Tibial nerve (tissue), 4 donors: ENCODE results near the gene SUCLG2. TPM values are rescaled to one million over a fixed set of nuclear protein-coding genes. Genes with fewer than 3 reads are reported as not detected.

ENCODE experiments used
- DNase-seq, 2 donors: peaks; one replicate each; pipeline ENCODE4 v3.0.0-alpha.2; 2019; ENCODE audit warnings: low spot score in 2 of 2
- H3K27ac ChIP-seq, 4 donors: fragments of 200-600 bp; sonication (generic) in 3 of 4; one replicate each; pipeline ENCODE4 v1.5.1; 2017 to 2019; ENCODE audit warnings: mild to moderate bottlenecking in 1 of 4
- H3K27me3 ChIP-seq, 2 donors: fragments of 200-600 bp; sonication (generic) in 1 of 2; one replicate each; pipeline versions ENCODE4 v1.5.1 to v1.6.0; 2017 to 2019
- H3K36me3 ChIP-seq, 3 donors: fragments of 200-600 bp; sonication (generic); one replicate each; pipeline ENCODE4 v1.5.1; 2018 to 2019
- H3K4me1 ChIP-seq, 4 donors: fragments of 200-600 bp; sonication (generic) in 3 of 4; one replicate each; pipeline ENCODE4 v1.5.1; 2017 to 2019
- H3K4me3 ChIP-seq, 4 donors: fragments of 200-600 bp; sonication (generic) in 3 of 4; one replicate each; pipeline ENCODE4 v1.5.1; 2017 to 2019; ENCODE audit warnings: mild to moderate bottlenecking in 1 of 4, moderate library complexity in 1 of 4
- H3K9me3 ChIP-seq, 4 donors: fragments of 200-600 bp; sonication (generic) in 3 of 4; one replicate each; pipeline ENCODE4 v1.5.1; 2017 to 2019
- CTCF ChIP-seq, 5 experiments: fragments of 200-600 bp in 3 of 5; fragments of 450-650 bp in 2 of 5; sonication (generic) in 3 of 5; IDR thresholded peaks; one replicate each; pipeline ENCODE4 v1.5.1; 2016 to 2019; ENCODE audit warnings: antibody characterized with exemption in 5 of 5, mild to moderate bottlenecking in 3 of 5, moderate library complexity in 2 of 5
- EP300 ChIP-seq, 2 donors: sonication (generic); formaldehyde crosslinking; IDR thresholded peaks; one replicate each; pipeline ENCODE4 v1.6.1; 2017; ENCODE audit warnings: antibody characterized with exemption in 2 of 2, mild to moderate bottlenecking in 1 of 2
- POLR2A ChIP-seq, 2 donors: fragments of 450-650 bp; IDR thresholded peaks; one replicate each; pipeline ENCODE4 v1.6.1; 2017; ENCODE audit warnings: antibody characterized with exemption in 2 of 2, mild to moderate bottlenecking in 2 of 2, moderate library complexity in 2 of 2
- WGBS, 2 donors: methylation state at CpG; one replicate each; pipeline ENCODE4 v1.1.5; 2018; 5-methylcytosine and 5-hydroxymethylcytosine counted together
- total RNA-seq, 4 donors: library from RNA; depleted of rRNA; stranded (reverse); fragments of >200 nt; gene quantifications; one replicate each; pipeline ENCODE4 v1.1.0, GENCODE V29; 2016

The SUCLG2 gene
- total RNA-seq, 4 donors from 2014 or later: 28.0 to 52.8 (median 42.7) TPM

GRCh38 chr3:67516496-67516895 lies 137.9 kb downstream of the SUCLG2 start:
- H3K27me3 ChIP-seq: no peaks in the 10 kb centered on the region
- peaks cover 0 to 65% (median 3%) of the 10 kb centered on the region in 3 donors for H3K36me3 ChIP-seq
- WGBS, 2 donors: 85 to 96% methylated on average over 2 of the region's 2 CpGs
- H3K9me3 ChIP-seq: no peaks in the 10 kb centered on the region
- no peak for DNase-seq
- no peaks in the 10 kb centered on the region for H3K4me1 ChIP-seq
- H3K4me3 ChIP-seq: no peak overlapping the region
- no peak overlapping the region for H3K27ac ChIP-seq
- TF ChIP-seq EP300 (IDR thresholded peaks at IDR 0.05): no peak
- no peak for TF ChIP-seq POLR2A (IDR thresholded peaks at IDR 0.05)

GRCh38 chr3:67515778-67516177 lies 138.6 kb downstream of the SUCLG2 start:
- no peaks in the 10 kb centered on the region for H3K9me3 ChIP-seq
- WGBS, 2 donors: 43 to 44% methylated on average over 3 of the region's 3 CpGs
- no peak overlapping the region for H3K27ac ChIP-seq
- no peaks in the 10 kb centered on the region for H3K4me1 ChIP-seq
- no peak for TF ChIP-seq POLR2A (IDR thresholded peaks at IDR 0.05)
- TF ChIP-seq CTCF (IDR thresholded peaks at IDR 0.05): no peak
- TF ChIP-seq EP300 (IDR thresholded peaks at IDR 0.05): no peak
- no peaks in the 10 kb centered on the region for H3K27me3 ChIP-seq
- peaks cover 0 to 64% (median 3%) of the 10 kb centered on the region in 3 donors for H3K36me3 ChIP-seq
- H3K4me3 ChIP-seq: no peak overlapping the region
- DNase-seq: no peak

- TF ChIP-seq EP300 (IDR thresholded peaks at IDR 0.05) (no peak), POLR2A (IDR thresholded peaks at IDR 0.05) (no peak), CTCF (IDR thresholded peaks at IDR 0.05) (no peak)
- WGBS, 2 donors: 85 to 87% methylated on average over 4 of the region's 4 CpGs
- H3K36me3 ChIP-seq: peaks cover 0 to 41% (median 0%) of the 10 kb centered on the region in 3 donors
- H3K4me3 ChIP-seq: no peak overlapping the region
- no peak overlapping the region for H3K27ac ChIP-seq
- H3K4me1 ChIP-seq: peaks cover 0 to 10% (median 0%) of the 10 kb centered on the region in 4 donors
- no peaks in the 10 kb centered on the region for H3K27me3 ChIP-seq
- no peak for DNase-seq
- H3K9me3 ChIP-seq: no peaks in the 10 kb centered on the region
Measured at GRCh38 chr3:67509471-67510075, 144.8 kb downstream of the SUCLG2 start.

GRCh38 chr3:67507584-67507983 lies 146.8 kb downstream of the SUCLG2 start:
- 93% methylated on average over 4 of the region's 4 CpGs for WGBS, 2 donors
- peaks cover 0 to 10% (median 0%) of the 10 kb centered on the region in 4 donors for H3K4me1 ChIP-seq
- H3K9me3 ChIP-seq: no peaks in the 10 kb centered on the region
- TF ChIP-seq POLR2A (IDR thresholded peaks at IDR 0.05) (no peak), CTCF (IDR thresholded peaks at IDR 0.05) (no peak), EP300 (IDR thresholded peaks at IDR 0.05) (no peak)
- DNase-seq: no peak
- H3K27ac ChIP-seq: no peak overlapping the region
- H3K27me3 ChIP-seq: no peaks in the 10 kb centered on the region
- H3K36me3 ChIP-seq: peaks cover 0 to 34% (median 0%) of the 10 kb centered on the region in 3 donors
- no peak overlapping the region for H3K4me3 ChIP-seq

- TF ChIP-seq EP300 (IDR thresholded peaks at IDR 0.05) (no peak), CTCF (IDR thresholded peaks at IDR 0.05) (no peak), POLR2A (IDR thresholded peaks at IDR 0.05) (no peak)
- WGBS, 2 donors: 36 to 49% methylated on average over 2 of the region's 2 CpGs
Measured at GRCh38 chr3:67500709-67501108, 153.7 kb downstream of the SUCLG2 start.

More at GRCh38 chr3:67500709-67501108, 153.7 kb downstream of the SUCLG2 start:
- no peaks in the 10 kb centered on the region for H3K27me3 ChIP-seq
- H3K36me3 ChIP-seq: peaks cover 0 to 19% (median 0%) of the 10 kb centered on the region in 3 donors
- no peak overlapping the region for H3K27ac ChIP-seq
- H3K9me3 ChIP-seq: no peaks in the 10 kb centered on the region
- no peak overlapping the region for H3K4me3 ChIP-seq
- DNase-seq: no peak
- H3K4me1 ChIP-seq: no peaks in the 10 kb centered on the region
